COLO829 (cell line): ENCODE results near the gene STEAP3.
"Not testable (repeated sequence)": the region's sequence is repeated elsewhere in the genome, so short reads cannot be mapped to it uniquely, and the experiment has no call there.

ENCODE experiments used
- DNase-seq: peaks from one replicate; pipeline ENCODE4 v3.0.0; 2012; ENCODE audit warnings: low spot score

Gene STEAP3

GRCh38 chr2:119264781-119265692 is 41.4 kb downstream of the STEAP3 start:
- DNase-seq, result peak; percentile 50

- DNase-seq, result no peak
Observed at GRCh38 chr2:119265693-119266066, 42.0 kb downstream of the STEAP3 start.

- no peak for DNase-seq
Observed at GRCh38 chr2:119266091-119266589, 42.5 kb downstream of the STEAP3 start.

GRCh38 chr2:119267604-119268003 is 44.0 kb downstream of the STEAP3 start:
- no peak for DNase-seq

GRCh38 chr2:119276864-119277263 is 53.2 kb downstream of the STEAP3 start:
- DNase-seq, result no peak

- not testable (repeated sequence) for DNase-seq
Observed at GRCh38 chr2:119278385-119278784, 54.8 kb downstream of the STEAP3 start.

- DNase-seq, result no peak
Observed at GRCh38 chr2:119278946-119279345, 55.3 kb downstream of the STEAP3 start.

GRCh38 chr2:119279666-119280065 is 56.0 kb downstream of the STEAP3 start:
- DNase-seq, result no peak

GRCh38 chr2:119280680-119281079 is 57.0 kb downstream of the STEAP3 start:
- no peak for DNase-seq

GRCh38 chr2:119282146-119282995 is 58.7 kb downstream of the STEAP3 start:
- no peak for DNase-seq

- DNase-seq, result no peak
Observed at GRCh38 chr2:119282996-119283511, 59.4 kb downstream of the STEAP3 start.

GRCh38 chr2:119283873-119284331 is 60.3 kb downstream of the STEAP3 start:
- DNase-seq, result no peak

- no peak for DNase-seq
Observed at GRCh38 chr2:119286661-119287060, 63.0 kb downstream of the STEAP3 start.

GRCh38 chr2:119288576-119288975 is 64.9 kb downstream of the STEAP3 start:
- DNase-seq, result no peak

- DNase-seq, result no peak
Observed at GRCh38 chr2:119289093-119289492, 65.5 kb downstream of the STEAP3 start.

GRCh38 chr2:119289642-119290041 is 66.0 kb downstream of the STEAP3 start:
- DNase-seq, result no peak

- DNase-seq, result no peak
Observed at GRCh38 chr2:119290859-119291587, 67.4 kb downstream of the STEAP3 start.

- DNase-seq, result no peak
Observed at GRCh38 chr2:119291588-119292167, 68.0 kb downstream of the STEAP3 start.

GRCh38 chr2:119292226-119292625 is 68.6 kb downstream of the STEAP3 start:
- no peak for DNase-seq

GRCh38 chr2:119293254-119293653 is 69.6 kb downstream of the STEAP3 start:
- no peak for DNase-seq

GRCh38 chr2:119293900-119294299 is 70.3 kb downstream of the STEAP3 start:
- DNase-seq, result no peak
